WTC11 (cell line): ENCODE data around the gene SYT15. TPM values are rescaled to one million over a fixed set of nuclear protein-coding genes. Genes with fewer than 3 reads are reported as not detected.

ENCODE experiments used
- ATAC-seq: fragments of 200-7000 bp; cut with Tn5 transposase; 2 replicates; pipeline ENCODE4 v1.10.0; 2021; ENCODE audit warnings: mild to moderate bottlenecking, moderate library complexity
- CTCF ChIA-PET: fragments of 300-600 bp; sonication (Branson Sonifier 250); formaldehyde crosslinking; loops from one replicate; lab custom pipeline; 2021; ENCODE audit warnings: antibody characterized with exemption; lab: Charles Lee
- POLR2A ChIA-PET: fragments of 350-600 bp; sonication (Branson Sonifier 250); formaldehyde crosslinking; loops from one replicate; lab custom pipeline; 2021; ENCODE audit warnings: antibody characterized with exemption; lab: Charles Lee
- DNase-seq: peaks from one replicate; pipeline ENCODE4 v3.0.0; 2021; ENCODE audit warnings: low spot score
- H3K27ac Mint-ChIP-seq: 2 replicates; pipeline ENCODE4 v1.8.0; 2021; ENCODE audit warnings: mixed read lengths
- H3K27me3 Mint-ChIP-seq: 2 replicates; pipeline ENCODE4 v1.8.0; 2021; ENCODE audit warnings: low read depth, mild to moderate bottlenecking, moderate library complexity, mixed read lengths
- H3K36me3 Mint-ChIP-seq: 2 replicates; pipeline ENCODE4 v1.8.0; 2021; ENCODE audit warnings: mixed read lengths
- H3K4me1 Mint-ChIP-seq: 2 replicates; pipeline ENCODE4 v1.8.0; 2022; ENCODE audit warnings: mixed read lengths
- H3K4me3 Mint-ChIP-seq: 2 replicates; pipeline ENCODE4 v1.8.0; 2021; ENCODE audit warnings: mild to moderate bottlenecking, moderate library complexity, mixed read lengths
- H3K9me3 Mint-ChIP-seq: 2 replicates; pipeline ENCODE4 v1.8.0; 2021; ENCODE audit warnings: mixed read lengths
- ARID4B ChIP-seq: sonication (generic); formaldehyde crosslinking; IDR thresholded peaks from 2 replicates; pipeline ENCODE4 v1.8.0; 2023; ENCODE audit warnings: missing genetic modification reagents, mild to moderate bottlenecking, borderline replicate concordance
- CBFB ChIP-seq: sonication (generic); formaldehyde crosslinking; IDR thresholded peaks from 2 replicates; pipeline ENCODE4 v1.8.1; 2022; ENCODE audit warnings: mild to moderate bottlenecking, low read depth, missing genetic modification reagents
- CDX4 ChIP-seq: fragments of 250-450 bp; sonication (Bioruptor Pico); IDR thresholded peaks from 2 replicates; pipeline ENCODE4 v1.9.0; 2021; ENCODE audit warnings: moderate library complexity, mild to moderate bottlenecking, inconsistent platforms, borderline replicate concordance
- E2F1 ChIP-seq: sonication (generic); formaldehyde crosslinking; IDR thresholded peaks from 2 replicates; pipeline ENCODE4 v1.8.0; 2022; ENCODE audit warnings: mild to moderate bottlenecking, missing genetic modification reagents
- HMGA2 ChIP-seq: fragments of 250-450 bp; sonication (Bioruptor Pico); IDR thresholded peaks from 2 replicates; pipeline ENCODE4 v1.4.0; 2021; ENCODE audit warnings: mild to moderate bottlenecking, moderate library complexity
- HMGXB4 ChIP-seq: sonication (generic); formaldehyde crosslinking; IDR thresholded peaks from 2 replicates; pipeline ENCODE4 v1.8.1; 2023; ENCODE audit warnings: mild to moderate bottlenecking, moderate library complexity, missing genetic modification reagents
- IRF1 ChIP-seq: sonication (generic); formaldehyde crosslinking; IDR thresholded peaks from 2 replicates; pipeline ENCODE4 v1.8.0; 2023; ENCODE audit warnings: missing genetic modification reagents
- KAT7 ChIP-seq: sonication (generic); formaldehyde crosslinking; IDR thresholded peaks from 2 replicates; pipeline ENCODE4 v1.8.1; 2023; ENCODE audit warnings: missing genetic modification reagents, mild to moderate bottlenecking, borderline replicate concordance
- NR1H2 ChIP-seq: sonication (generic); formaldehyde crosslinking; IDR thresholded peaks from 2 replicates; pipeline ENCODE4 v1.9.0; 2021; ENCODE audit warnings: mild to moderate bottlenecking, moderate library complexity, missing genetic modification reagents
- RELA ChIP-seq: sonication (generic); formaldehyde crosslinking; IDR thresholded peaks from 2 replicates; pipeline ENCODE4 v1.8.1; 2022; ENCODE audit warnings: missing genetic modification reagents, mild to moderate bottlenecking, borderline replicate concordance
- USF1 ChIP-seq: sonication (generic); formaldehyde crosslinking; IDR thresholded peaks from 2 replicates; pipeline ENCODE4 v1.8.0; 2022; ENCODE audit warnings: mild to moderate bottlenecking, missing genetic modification reagents
- ZBTB43 ChIP-seq: sonication (generic); formaldehyde crosslinking; IDR thresholded peaks from 2 replicates; pipeline ENCODE4 v1.8.1; 2023; ENCODE audit warnings: mild to moderate bottlenecking, missing genetic modification reagents
- ZMAT4 ChIP-seq: fragments of 250-450 bp; sonication (Bioruptor Pico); IDR thresholded peaks from 2 replicates; pipeline ENCODE4 v1.9.0; 2021; ENCODE audit warnings: mild to moderate bottlenecking
- ZNF281 ChIP-seq: sonication (generic); formaldehyde crosslinking; IDR thresholded peaks from 2 replicates; pipeline ENCODE4 v1.8.0; 2023; ENCODE audit warnings: mild to moderate bottlenecking, missing genetic modification reagents
- ZNF396 ChIP-seq: fragments of 250-450 bp; sonication (Bioruptor Pico); IDR thresholded peaks from 2 replicates; pipeline ENCODE4 v1.8.0; 2021; ENCODE audit warnings: mild to moderate bottlenecking, moderate library complexity, borderline replicate concordance
- total RNA-seq: library from RNA; stranded (reverse); gene quantifications from 3 replicates; pipeline ENCODE4 v1.2.3, GENCODE V29; 2021

The SYT15 gene
- total RNA-seq, 1 experiment from 2014 or later = 1.5 TPM

GRCh38 chr10:46557319-46558121 is 21.4 kb upstream of the SYT15 start (continued):
- TF ChIP-seq ZNF281 = peak; percentile 26; the same call in 1 of the 2 replicates
- TF ChIP-seq CDX4 (CRISPR knock-in tag) = no peak
- TF ChIP-seq HMGXB4 (CRISPR knock-in tag) = no peak
- 0 out of 2 replicates have a peak, but pooled peaks have one; percentile 29 for TF ChIP-seq CBFB
- TF ChIP-seq NR1H2 (CRISPR knock-in tag) = no peak
- TF ChIP-seq USF1 (CRISPR knock-in tag) = no peak
- no peak for TF ChIP-seq E2F1
- TF ChIP-seq RELA = peak; percentile 41; the same call in 1 of the 2 replicates
- TF ChIP-seq ARID4B (CRISPR knock-in tag) = no peak
- TF ChIP-seq ZBTB43 (CRISPR knock-in tag) = no peak

- POLR2A ChIA-PET = no interaction called here
- Mint-ChIP-seq H3K27ac (no peak overlapping the region), H3K9me3 (no peaks in the 10 kb centered on the region), H3K4me1 (peaks cover 9% of the 10 kb centered on the region), H3K4me3 (peak overlapping the region; percentile 84; the same call in 1 of the 2 replicates), H3K27me3 (no peaks in the 10 kb centered on the region; the same call in none of the 2 replicates), H3K36me3 (no peaks in the 10 kb centered on the region)
- CTCF ChIA-PET = interaction anchor here (1.1 to 1.5 kb wide), 2 partner anchors 9 to 13 kb away, joined by 3 to 4 read pairs; no protein-coding TSS in a partner anchor
- DNase-seq = no peak
- no peak for TF ChIP-seq ZNF396
- no peak for TF ChIP-seq KAT7 (CRISPR knock-in tag)
- no peak for TF ChIP-seq ZMAT4 (CRISPR knock-in tag)
- no peak for TF ChIP-seq HMGA2 (CRISPR knock-in tag)
- 0 out of 2 replicates have a peak, but pooled peaks have one; percentile 34 for TF ChIP-seq IRF1 (CRISPR knock-in tag)
- no peak for ATAC-seq
Measured at GRCh38 chr10:46558122-46558391, 20.9 kb upstream of the SYT15 start.
